ENCODE data around the gene CST3.

GRCh38 chr20:23661002-23661429 lies 23.3 kb upstream of the CST3 start:
- TF ChIP-seq POLR2AphosphoS5 (IDR thresholded peaks at IDR 0.05) (no peak), POLR2A (IDR thresholded peaks at IDR 0.05) (no peak), EP300 (IDR thresholded peaks at IDR 0.05) (no peak)
- TF ChIP-seq, protein P1, sequence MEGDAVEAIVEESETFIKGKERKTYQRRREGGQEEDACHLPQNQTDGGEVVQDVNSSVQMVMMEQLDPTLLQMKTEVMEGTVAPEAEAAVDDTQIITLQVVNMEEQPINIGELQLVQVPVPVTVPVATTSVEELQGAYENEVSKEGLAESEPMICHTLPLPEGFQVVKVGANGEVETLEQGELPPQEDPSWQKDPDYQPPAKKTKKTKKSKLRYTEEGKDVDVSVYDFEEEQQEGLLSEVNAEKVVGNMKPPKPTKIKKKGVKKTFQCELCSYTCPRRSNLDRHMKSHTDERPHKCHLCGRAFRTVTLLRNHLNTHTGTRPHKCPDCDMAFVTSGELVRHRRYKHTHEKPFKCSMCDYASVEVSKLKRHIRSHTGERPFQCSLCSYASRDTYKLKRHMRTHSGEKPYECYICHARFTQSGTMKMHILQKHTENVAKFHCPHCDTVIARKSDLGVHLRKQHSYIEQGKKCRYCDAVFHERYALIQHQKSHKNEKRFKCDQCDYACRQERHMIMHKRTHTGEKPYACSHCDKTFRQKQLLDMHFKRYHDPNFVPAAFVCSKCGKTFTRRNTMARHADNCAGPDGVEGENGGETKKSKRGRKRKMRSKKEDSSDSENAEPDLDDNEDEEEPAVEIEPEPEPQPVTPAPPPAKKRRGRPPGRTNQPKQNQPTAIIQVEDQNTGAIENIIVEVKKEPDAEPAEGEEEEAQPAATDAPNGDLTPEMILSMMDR (IDR thresholded peaks at IDR 0.05) = no peak
